ENCODE results near the gene GRID1.

The GRID1 gene

GRCh38 chr10:86217371-86218080, 149.1 kb downstream of the GRID1 start:
- FAIRE-seq (no peak), DNase-seq (ENCODE audit: insufficient read length, low spot score) (no peak)
- TF ChIP-seq CTCF (IDR thresholded peaks at IDR 0.05; ENCODE audit: insufficient read depth, missing control alignments), result no peak

- TF ChIP-seq CTCF (IDR thresholded peaks at IDR 0.05; ENCODE audit: insufficient read depth, missing control alignments), result no peak
- DNase-seq (ENCODE audit: insufficient read length, low spot score) (no peak), FAIRE-seq (no peak)
These were observed 149.7 kb downstream of the GRID1 start for GRCh38 chr10:86216886-86217285.

- no peak for TF ChIP-seq CTCF (IDR thresholded peaks at IDR 0.05; ENCODE audit: insufficient read depth, missing control alignments)
- FAIRE-seq (no peak), DNase-seq (ENCODE audit: insufficient read length, low spot score) (no peak)
These were observed 150.9 kb downstream of the GRID1 start for GRCh38 chr10:86215712-86216111.

GRCh38 chr10:86215046-86215445, 151.5 kb downstream of the GRID1 start:
- DNase-seq (ENCODE audit: insufficient read length, low spot score) (no peak), FAIRE-seq (no peak)
- no peak for TF ChIP-seq CTCF (IDR thresholded peaks at IDR 0.05; ENCODE audit: insufficient read depth, missing control alignments)

GRCh38 chr10:86213148-86213547, 153.4 kb downstream of the GRID1 start:
- no peak for TF ChIP-seq CTCF (IDR thresholded peaks at IDR 0.05; ENCODE audit: insufficient read depth, missing control alignments)
- DNase-seq (ENCODE audit: insufficient read length, low spot score) (no peak), FAIRE-seq (no peak)

GRCh38 chr10:86212391-86212700, 154.2 kb downstream of the GRID1 start:
- DNase-seq (ENCODE audit: insufficient read length, low spot score) (no peak), FAIRE-seq (no peak)
- TF ChIP-seq CTCF (IDR thresholded peaks at IDR 0.05; ENCODE audit: insufficient read depth, missing control alignments), result no peak

GRCh38 chr10:86211691-86212390, 154.8 kb downstream of the GRID1 start:
- FAIRE-seq (no peak), DNase-seq (ENCODE audit: insufficient read length, low spot score) (no peak)
- TF ChIP-seq CTCF (IDR thresholded peaks at IDR 0.05; ENCODE audit: insufficient read depth, missing control alignments), result no peak
